Measurements from ENCODE around the gene SLC6A5. TPM values are rescaled to one million over a fixed set of nuclear protein-coding genes. Genes with fewer than 3 reads are reported as not detected.

The SLC6A5 gene
- polyA plus RNA-seq, 1 of the 3 experiments (the other 2 are of a cell fraction), result not detected

GRCh38 chr11:20589796-20590195 lies 9.6 kb upstream of the SLC6A5 start:
- Histone ChIP-seq H3K79me2 (ENCODE audit: insufficient read depth) (no peaks in the 10 kb centered on the region), H3F3A (replicated peaks; ENCODE audit: insufficient read depth) (no peaks in the 10 kb centered on the region), H3K9me2 (no peaks in the 10 kb centered on the region), H3K9ac (no peak overlapping the region), H4K20me1 (ENCODE audit: insufficient read depth) (no peaks in the 10 kb centered on the region), H2AFZ (ENCODE audit: low read depth) (no peak overlapping the region), H3K4me1 (ENCODE audit: control insufficient read depth in 1 of 2, insufficient read depth in 2 of 2, low read depth in 1 of 2, low read length in 1 of 2) (peaks cover 0 to 5% of the 10 kb centered on the region in 2 experiments; a peak in 2 of 4 replicates), H3K36me3 (replicated peaks in 1 of 2; ENCODE audit: control insufficient read depth in 1 of 2, insufficient read depth in 2 of 2, low read length in 1 of 2) (no peaks in the 10 kb centered on the region), H3K9me3 (no peaks in the 10 kb centered on the region), H3K27me3 (ENCODE audit: insufficient read depth) (no peaks in the 10 kb centered on the region), H3K4me2 (no peak overlapping the region), H3K4me3 (ENCODE audit: low read depth in 2 of 2, low read length in 1 of 2) (no peak overlapping the region), H3K27ac (ENCODE audit: low read depth in 2 of 2, low read length in 1 of 2) (no peak overlapping the region)
- TF ChIP-seq, protein P1, sequence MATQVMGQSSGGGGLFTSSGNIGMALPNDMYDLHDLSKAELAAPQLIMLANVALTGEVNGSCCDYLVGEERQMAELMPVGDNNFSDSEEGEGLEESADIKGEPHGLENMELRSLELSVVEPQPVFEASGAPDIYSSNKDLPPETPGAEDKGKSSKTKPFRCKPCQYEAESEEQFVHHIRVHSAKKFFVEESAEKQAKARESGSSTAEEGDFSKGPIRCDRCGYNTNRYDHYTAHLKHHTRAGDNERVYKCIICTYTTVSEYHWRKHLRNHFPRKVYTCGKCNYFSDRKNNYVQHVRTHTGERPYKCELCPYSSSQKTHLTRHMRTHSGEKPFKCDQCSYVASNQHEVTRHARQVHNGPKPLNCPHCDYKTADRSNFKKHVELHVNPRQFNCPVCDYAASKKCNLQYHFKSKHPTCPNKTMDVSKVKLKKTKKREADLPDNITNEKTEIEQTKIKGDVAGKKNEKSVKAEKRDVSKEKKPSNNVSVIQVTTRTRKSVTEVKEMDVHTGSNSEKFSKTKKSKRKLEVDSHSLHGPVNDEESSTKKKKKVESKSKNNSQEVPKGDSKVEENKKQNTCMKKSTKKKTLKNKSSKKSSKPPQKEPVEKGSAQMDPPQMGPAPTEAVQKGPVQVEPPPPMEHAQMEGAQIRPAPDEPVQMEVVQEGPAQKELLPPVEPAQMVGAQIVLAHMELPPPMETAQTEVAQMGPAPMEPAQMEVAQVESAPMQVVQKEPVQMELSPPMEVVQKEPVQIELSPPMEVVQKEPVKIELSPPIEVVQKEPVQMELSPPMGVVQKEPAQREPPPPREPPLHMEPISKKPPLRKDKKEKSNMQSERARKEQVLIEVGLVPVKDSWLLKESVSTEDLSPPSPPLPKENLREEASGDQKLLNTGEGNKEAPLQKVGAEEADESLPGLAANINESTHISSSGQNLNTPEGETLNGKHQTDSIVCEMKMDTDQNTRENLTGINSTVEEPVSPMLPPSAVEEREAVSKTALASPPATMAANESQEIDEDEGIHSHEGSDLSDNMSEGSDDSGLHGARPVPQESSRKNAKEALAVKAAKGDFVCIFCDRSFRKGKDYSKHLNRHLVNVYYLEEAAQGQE (IDR thresholded peaks at IDR 0.05; ENCODE audit: low read depth, low read length), result no peak
- TF ChIP-seq TEAD4 (IDR thresholded peaks at IDR 0.05; ENCODE audit: borderline replicate concordance, insufficient read depth), result no peak
- no peak for TF ChIP-seq RCOR1 (IDR thresholded peaks at IDR 0.05; ENCODE audit: low read length)
- WGBS (ENCODE audit: low lambda C conversion rate), result 45% methylated on average over 6 of the region's 6 CpGs
- no peak for DNase-seq
- ChIA-PET POLR2A (no interaction called here), CTCF (interaction anchor here (2.3 kb wide), 1 partner anchor 20 kb away, joined by 7 read pairs; no protein-coding TSS in a partner anchor)

- no peaks in the 10 kb centered on the region for H3K9me2 ChIP-seq
- WGBS (ENCODE audit: low lambda C conversion rate), result 48% methylated on average over 3 of the region's 3 CpGs
- H4K20me1 ChIP-seq (ENCODE audit: insufficient read depth), result no peaks in the 10 kb centered on the region
- H3K79me2 ChIP-seq (ENCODE audit: insufficient read depth), result no peaks in the 10 kb centered on the region
- no peaks in the 10 kb centered on the region for H3K9me3 ChIP-seq
- no peaks in the 10 kb centered on the region for H3K36me3 ChIP-seq (replicated peaks in 1 of 2; ENCODE audit: control insufficient read depth in 1 of 2, insufficient read depth in 2 of 2, low read length in 1 of 2)
- no peak overlapping the region for H3K4me3 ChIP-seq (ENCODE audit: low read depth in 2 of 2, low read length in 1 of 2)
- no peaks in the 10 kb centered on the region for H3F3A ChIP-seq (replicated peaks; ENCODE audit: insufficient read depth)
- H3K4me1 ChIP-seq (ENCODE audit: control insufficient read depth in 1 of 2, insufficient read depth in 2 of 2, low read depth in 1 of 2, low read length in 1 of 2), result peaks cover 0 to 8% of the 10 kb centered on the region in 2 experiments; a peak in 2 of 4 replicates
- no peak overlapping the region for H3K9ac ChIP-seq
- ChIA-PET POLR2A (no interaction called here), CTCF (interaction anchor here (2.3 kb wide), 1 partner anchor 20 kb away, joined by 7 read pairs; no protein-coding TSS in a partner anchor)
- H2AFZ ChIP-seq (ENCODE audit: low read depth), result no peak overlapping the region
- H3K4me2 ChIP-seq, result no peak overlapping the region
- no peak for DNase-seq
- no peaks in the 10 kb centered on the region for H3K27me3 ChIP-seq (ENCODE audit: insufficient read depth)
- H3K27ac ChIP-seq (ENCODE audit: low read depth in 2 of 2, low read length in 1 of 2), result no peak overlapping the region
- TF ChIP-seq NRF1 (IDR thresholded peaks at IDR 0.05; ENCODE audit: low read depth, low read length) (no peak), IRF3 (IDR thresholded peaks at IDR 0.05; ENCODE audit: low read depth, low read length) (no peak), YY1 (IDR thresholded peaks at IDR 0.05; ENCODE audit: low read depth) (no peak), USF2 (IDR thresholded peaks at IDR 0.05; ENCODE audit: borderline replicate concordance, low read depth, low read length) (no peak), GABPA (IDR thresholded peaks at IDR 0.05; ENCODE audit: low read depth) (no peak), SIN3A (IDR thresholded peaks at IDR 0.05; ENCODE audit: borderline replicate concordance, low read depth, low read length) (no peak), TCF12 (IDR thresholded peaks at IDR 0.05) (no peak), EP300 (IDR thresholded peaks at IDR 0.05; ENCODE audit: borderline replicate concordance in 1 of 2, low read depth in 1 of 2, low read length in 1 of 2) (no peak), TAF1 (IDR thresholded peaks at IDR 0.05; ENCODE audit: borderline replicate concordance, low read depth, low read length) (no peak), EZH2phosphoT487 (IDR thresholded peaks at IDR 0.05; ENCODE audit: borderline replicate concordance, low read depth) (no peak), SMC3 (IDR thresholded peaks at IDR 0.05; ENCODE audit: low read depth, low read length) (no peak), TEAD4 (IDR thresholded peaks at IDR 0.05; ENCODE audit: borderline replicate concordance, insufficient read depth) (no peak), CHD2 (IDR thresholded peaks at IDR 0.05; ENCODE audit: low read length, partially characterized antibody) (no peak), FOXJ3 (CRISPR knock-in tag; IDR thresholded peaks at IDR 0.05) (no peak)
- TF ChIP-seq, protein P1 (IDR thresholded peaks at IDR 0.05; ENCODE audit: low read depth, low read length), result no peak
These were observed 9.0 kb upstream of the SLC6A5 start for GRCh38 chr11:20590381-20590780.

Data from SK-N-SH (cell line).